Ecto neural progenitor cell (in vitro differentiated cells): ENCODE measurements around the gene ZC3H11A.
A peak's percentile ranks its signal among the peaks of the same experiment; 100 is the strongest.
"Not testable (repeated sequence)": the region's sequence is repeated elsewhere in the genome, so short reads cannot be mapped to it uniquely, and the experiment has no call there.

ENCODE experiments used
- DNase-seq: peaks from one replicate; pipeline ENCODE4 v3.0.0-alpha.2; 2018; ENCODE audit warnings: low spot score

Gene ZC3H11A

DNA sequence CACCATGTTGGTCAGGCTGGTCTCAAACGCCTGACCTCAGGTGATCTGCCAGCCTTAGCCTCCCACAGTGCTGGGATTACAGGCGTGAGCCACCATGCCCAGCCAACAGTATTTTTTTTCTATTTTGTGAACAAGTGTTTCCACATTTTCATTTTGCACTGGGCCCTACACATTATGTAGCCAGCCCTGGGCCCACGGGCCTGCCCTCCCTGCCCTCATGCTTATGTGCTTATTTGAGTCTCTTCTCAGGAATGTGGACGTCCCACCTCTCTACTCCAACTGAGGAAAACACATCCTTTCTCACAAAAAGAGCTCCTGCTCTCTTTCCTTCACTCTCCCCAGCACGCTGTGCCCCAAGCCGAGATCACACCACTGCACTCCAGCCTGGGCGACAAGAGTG lies 13.5 kb upstream of the ZC3H11A start:
- DNase-seq: no peak

DNA sequence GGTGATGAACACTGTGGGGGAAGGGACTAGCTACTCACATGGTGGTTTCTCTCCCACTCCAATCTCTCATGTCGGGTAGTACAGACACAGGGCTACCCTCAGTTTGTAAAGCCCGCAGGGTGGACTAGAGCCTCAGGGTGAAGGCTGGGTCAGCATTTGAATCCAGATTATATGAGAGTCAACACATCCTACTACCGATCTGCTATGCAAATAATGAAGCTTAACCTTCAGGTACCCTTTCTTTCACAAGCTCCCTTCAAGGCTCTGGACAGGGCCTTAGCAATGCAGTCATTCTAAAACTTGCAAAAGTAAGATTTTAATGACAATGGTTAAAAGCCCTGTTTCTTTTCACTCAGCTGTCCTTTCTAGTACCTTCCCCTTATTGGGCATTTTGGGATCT lies 5.5 kb upstream of the ZC3H11A start:
- no peak for DNase-seq

- DNase-seq: no peak
Observed at GRCh38 chr1:203791498-203791897, 3.9 kb upstream of the ZC3H11A start.

- no peak for DNase-seq
Observed at GRCh38 chr1:203792486-203792885, 2.9 kb upstream of the ZC3H11A start.

DNA sequence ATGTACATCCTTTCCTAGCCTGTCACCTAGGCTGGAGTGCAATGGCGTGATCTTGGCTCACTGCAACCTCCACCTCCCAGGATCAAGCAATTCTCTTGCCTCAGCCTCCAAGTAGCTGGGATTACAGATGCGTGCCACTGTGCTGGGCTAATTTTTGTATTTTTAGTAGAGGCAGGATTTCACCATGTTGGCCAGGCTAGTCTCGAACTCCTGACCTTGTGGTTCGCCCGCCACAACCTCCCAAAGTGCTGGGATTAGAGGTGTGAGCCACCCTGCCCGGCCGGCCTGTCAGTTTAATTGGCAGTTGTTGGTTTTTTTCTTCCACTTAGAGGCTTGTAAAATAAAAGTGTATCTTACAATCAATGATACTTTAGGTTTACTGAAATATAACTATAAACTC lies 1.9 kb upstream of the ZC3H11A start:
- not testable (repeated sequence) for DNase-seq

DNA sequence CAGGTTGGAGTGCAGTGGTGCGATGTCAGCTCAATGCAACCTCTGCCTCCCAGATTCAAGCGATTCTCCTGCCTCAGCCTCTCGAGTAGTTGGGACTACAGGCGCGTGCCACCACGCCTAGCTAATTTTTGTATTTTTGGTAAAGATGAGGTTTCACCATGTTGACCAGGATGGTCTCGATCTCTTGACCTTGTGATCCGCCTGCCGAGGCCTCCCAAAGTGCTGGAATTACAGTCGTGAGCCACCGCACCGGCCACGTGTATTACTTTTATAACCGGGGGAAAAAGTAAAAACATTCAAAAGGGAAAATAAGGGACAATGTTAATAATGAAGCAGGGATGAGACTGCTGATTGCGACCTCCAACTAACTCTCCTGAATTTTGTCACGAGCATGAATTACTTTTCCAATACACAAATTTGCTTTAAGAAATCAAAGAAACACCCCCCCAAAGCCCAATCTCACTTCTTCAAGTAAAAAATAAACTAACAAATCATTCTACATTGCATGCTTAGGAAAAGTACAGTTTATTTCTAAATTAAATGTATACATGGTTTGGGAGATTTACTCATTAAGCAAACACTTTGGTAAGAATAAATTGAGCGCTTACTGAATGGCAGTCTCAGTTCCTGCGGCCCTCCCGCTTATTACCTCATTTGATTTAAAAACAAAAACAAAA lies 521 bp upstream of the ZC3H11A start:
- DNase-seq: no peak

- DNase-seq: no peak
Observed at GRCh38 chr1:203796236-203796605, 798 bp downstream of the ZC3H11A start.

DNA sequence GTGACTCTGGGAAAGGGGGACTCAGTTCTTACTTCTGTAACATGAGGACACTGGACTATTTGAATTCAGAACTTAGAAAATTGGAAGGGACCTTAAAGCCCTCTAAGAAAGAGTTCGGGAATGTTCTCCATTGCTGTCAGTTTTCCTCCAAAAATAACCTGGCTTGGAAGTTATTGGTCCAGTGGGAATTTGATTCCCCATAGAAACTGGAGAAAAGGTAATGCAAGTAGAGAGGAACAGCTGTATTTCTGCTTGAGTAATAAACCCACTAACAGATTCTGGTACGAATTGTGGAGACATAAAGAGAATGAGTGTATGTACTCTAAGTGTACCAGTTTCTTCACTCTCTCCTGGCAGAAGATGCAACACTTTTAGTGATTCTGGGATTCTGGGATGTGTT lies 1.8 kb downstream of the ZC3H11A start:
- DNase-seq: no peak

DNA sequence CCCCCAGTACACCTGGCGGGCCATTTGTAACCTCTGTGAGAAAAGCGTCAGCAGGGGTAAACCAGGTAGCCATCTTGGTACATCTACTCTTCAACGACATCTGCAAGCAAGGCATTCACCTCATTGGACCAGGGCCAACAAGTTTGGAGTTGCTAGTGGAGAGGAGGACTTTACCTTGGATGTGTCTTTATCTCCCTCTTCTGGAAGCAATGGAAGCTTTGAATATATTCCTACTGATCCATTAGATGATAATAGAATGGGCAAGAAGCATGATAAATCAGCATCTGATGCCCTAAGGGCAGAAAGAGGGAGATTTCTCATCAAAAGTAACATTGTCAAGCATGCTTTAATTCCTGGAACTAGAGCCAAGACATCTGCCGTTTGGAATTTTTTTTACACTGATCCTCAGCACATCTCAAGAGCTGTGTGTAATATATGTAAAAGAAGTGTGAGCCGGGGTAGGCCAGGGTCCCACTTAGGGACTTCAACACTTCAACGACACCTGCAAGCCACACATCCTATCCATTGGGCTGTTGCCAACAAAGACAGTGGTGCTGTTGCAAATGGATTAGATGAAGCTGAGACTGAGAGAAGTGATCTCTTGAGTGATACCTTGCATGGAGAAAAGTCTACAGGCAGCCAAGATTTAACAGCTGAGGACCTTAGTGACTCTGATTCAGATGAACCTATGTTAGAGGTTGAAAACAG lies 2.7 kb downstream of the ZC3H11A start:
- no peak for DNase-seq

DNA sequence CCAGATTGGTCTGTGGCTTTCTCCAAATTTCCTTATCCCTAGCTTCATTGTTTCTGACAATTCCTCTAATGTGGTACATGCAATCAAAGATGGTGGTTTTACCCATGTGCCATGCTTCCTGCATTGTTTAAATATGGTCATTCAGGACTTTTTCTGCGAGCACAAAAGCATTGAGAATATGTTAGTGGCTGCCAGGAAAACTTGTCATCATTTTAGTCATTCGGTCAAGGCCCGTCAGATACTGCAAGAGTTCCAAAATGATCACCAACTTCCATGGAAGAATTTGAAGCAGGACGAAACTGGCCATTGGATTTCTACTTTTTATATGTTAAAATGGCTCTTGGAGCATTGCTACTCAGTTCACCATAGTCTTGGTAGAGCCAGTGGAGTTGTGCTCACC lies 3.7 kb downstream of the ZC3H11A start:
- DNase-seq: no peak

DNA sequence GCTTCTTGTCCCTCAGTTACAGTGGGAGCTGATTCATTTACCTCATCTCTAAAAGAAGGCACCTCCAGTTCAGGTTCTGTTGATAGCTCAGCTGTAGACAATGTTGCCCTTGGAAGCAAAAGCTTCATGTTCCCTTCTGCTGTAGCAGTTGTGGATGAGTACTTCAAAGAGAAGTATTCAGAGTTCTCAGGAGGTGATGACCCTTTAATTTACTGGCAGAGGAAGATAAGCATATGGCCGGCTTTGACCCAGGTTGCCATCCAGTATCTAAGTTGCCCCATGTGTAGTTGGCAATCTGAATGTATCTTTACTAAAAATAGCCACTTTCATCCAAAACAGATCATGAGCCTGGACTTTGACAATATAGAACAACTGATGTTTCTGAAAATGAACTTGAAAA lies 4.5 kb downstream of the ZC3H11A start:
- DNase-seq: no peak

GRCh38 chr1:203805689-203806088 lies 10.3 kb downstream of the ZC3H11A start:
- DNase-seq: peak; percentile 13

DNA sequence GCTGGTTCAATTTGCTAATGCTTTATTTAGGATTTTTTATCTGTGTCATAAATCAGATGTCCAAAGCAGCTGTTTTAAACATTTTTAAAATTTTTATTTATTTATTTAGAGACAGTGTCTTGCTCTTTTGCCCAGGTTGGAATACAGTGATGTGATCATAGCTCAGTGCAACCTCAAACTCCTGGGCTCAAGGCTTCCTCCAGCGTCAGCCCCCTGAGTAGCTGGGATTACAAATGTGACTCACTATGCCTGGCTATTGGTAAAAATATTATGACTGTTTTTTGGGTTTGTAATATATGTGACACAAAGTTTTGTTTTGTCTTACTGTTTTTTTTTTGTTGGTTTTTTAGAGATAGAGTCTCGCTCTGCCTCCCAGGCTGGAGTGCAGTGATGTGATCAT lies 11.8 kb downstream of the ZC3H11A start:
- no peak for DNase-seq

- DNase-seq: no peak
Observed at GRCh38 chr1:203813581-203814341, 18.3 kb downstream of the ZC3H11A start.

- DNase-seq: no peak
Observed at GRCh38 chr1:203818399-203818798, 23.0 kb downstream of the ZC3H11A start.

GRCh38 chr1:203823306-203823705 lies 27.9 kb downstream of the ZC3H11A start:
- no peak for DNase-seq

DNA sequence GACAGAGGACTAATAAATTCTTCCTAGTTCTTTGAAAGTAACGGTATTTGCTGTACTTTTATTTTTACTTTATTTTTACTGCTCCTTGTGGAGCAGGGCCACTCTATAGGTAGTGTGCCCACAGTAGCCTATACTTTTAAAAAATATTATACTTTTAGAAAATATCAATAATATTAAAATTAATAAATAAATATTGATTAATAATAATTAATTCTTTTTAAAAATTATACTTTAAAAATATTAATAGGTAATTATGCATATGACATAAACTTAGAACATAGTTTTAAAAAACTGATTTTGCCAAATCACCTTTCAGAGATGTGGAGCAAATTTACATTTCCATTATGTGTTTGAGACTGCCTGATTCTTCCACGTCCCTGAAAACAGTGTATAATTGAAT lies 30.8 kb downstream of the ZC3H11A start:
- DNase-seq: no peak

DNA sequence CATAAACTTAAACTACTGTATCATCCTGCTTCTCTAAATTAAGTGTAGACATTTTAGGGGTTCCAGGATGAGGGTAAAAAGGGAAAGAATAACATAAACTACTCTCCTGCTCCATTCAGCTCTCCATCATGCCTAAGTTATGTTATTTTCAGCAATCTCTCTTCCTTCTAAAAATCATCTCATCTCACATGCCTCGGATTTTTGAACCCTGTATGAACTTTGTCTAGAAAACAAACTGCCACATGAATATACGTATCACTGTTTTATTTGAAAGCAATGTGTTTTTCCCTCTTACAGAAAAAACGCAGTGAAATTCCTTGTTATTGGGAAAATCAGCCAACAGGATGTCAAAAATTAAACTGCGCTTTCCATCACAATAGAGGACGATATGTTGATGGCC lies 32.6 kb downstream of the ZC3H11A start:
- no peak for DNase-seq

DNA sequence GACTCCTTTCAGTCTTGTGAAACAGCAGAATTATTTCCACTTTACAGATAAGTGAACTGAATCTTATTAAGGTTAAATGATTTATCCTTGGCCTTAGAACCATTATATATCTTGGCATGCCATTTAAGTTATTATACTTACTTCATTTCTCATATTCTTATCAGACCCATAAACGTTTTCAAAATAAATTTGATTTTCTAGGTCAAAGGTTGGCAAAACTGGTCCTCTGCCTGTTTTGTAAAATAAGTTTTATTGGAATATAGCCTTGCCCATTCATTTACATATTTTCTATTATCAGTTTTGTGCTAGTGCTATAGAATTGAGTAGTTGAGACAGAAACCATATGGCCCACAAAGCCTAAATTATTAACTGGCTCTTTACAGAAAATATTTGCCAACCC lies 33.1 kb downstream of the ZC3H11A start:
- DNase-seq: no peak

DNA sequence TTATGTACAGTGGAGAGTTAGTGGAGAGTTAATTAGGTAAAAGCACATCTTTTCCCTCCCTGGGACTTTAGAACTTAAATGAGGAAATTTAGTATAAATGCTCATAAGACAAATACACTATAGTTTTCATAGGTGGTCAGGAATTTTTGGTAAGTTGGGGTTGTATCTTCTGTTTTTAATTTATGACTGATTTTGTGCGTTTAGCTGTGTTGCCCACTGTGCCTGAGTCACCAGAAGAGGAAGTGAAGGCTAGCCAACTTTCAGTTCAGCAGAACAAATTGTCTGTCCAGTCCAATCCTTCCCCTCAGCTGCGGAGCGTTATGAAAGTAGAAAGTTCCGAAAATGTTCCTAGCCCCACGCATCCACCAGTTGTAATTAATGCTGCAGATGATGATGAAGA lies 33.8 kb downstream of the ZC3H11A start:
- not testable (repeated sequence) for DNase-seq

DNA sequence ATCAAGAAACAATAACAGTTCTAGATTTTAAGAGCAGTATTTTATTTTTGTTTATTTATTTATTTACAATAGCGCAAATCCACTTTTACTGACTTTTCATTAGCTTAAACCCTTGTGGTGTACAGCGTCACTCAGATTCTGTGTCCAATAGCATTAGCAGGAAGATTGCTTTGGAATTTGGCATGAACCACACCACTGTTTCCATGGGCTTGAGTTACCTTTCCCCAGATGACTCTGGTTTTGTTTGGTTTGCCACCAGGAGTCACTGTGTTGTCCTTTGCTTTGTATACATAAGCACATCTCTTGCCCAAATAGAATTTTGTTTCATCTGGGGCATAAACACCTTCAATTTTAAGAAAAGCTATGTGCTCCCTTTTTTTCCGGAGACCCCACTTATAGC lies 40.1 kb downstream of the ZC3H11A start:
- DNase-seq: no peak

DNA sequence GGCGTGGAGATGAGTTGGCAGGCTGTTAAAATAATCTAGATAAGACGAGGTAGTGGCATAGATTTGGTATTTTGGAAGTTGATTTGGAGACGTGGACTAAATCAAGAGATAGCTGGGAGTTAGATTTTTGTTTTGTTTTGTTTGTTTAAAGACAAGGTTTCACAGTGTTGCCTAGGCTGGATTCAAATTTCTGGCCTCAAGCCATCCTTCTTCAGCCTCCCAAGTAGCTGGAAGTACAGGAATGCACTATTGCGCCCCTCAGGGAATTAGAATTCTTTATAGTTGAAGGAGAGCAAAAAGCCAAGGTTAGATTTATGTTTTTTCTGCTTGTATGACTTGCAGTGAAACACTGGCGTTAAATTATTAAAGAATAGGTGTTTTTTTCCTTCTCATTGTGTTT lies 43.7 kb downstream of the ZC3H11A start:
- DNase-seq: no peak

GRCh38 chr1:203840208-203840808 lies 44.9 kb downstream of the ZC3H11A start:
- no peak for DNase-seq
